Activated naive CD8-positive, alpha-beta T cell treated with anti-CD3 and anti-CD28 coated beads, Interleukin-2, amount 50 U/mL, for 16 hours (primary cell): ENCODE measurements around the gene SIL1.
"Not testable (repeated sequence)": the region's sequence is repeated elsewhere in the genome, so short reads cannot be mapped to it uniquely, and the experiment has no call there.

Experiments
- DNase-seq: peaks from one replicate; pipeline ENCODE4 v3.0.0-alpha.2; 2020; ENCODE audit warnings: low read depth, low spot score

The SIL1 gene

GRCh38 chr5:139037732-139038131 is 160.4 kb downstream of the SIL1 start:
- no peak for DNase-seq

- not testable (repeated sequence) for DNase-seq
Observed at GRCh38 chr5:139036332-139036731, 161.8 kb downstream of the SIL1 start.

GRCh38 chr5:139027150-139027549 is 171.0 kb downstream of the SIL1 start:
- DNase-seq = no peak

- DNase-seq = no peak
Observed at GRCh38 chr5:139025651-139026050, 172.5 kb downstream of the SIL1 start.

- no peak for DNase-seq
Observed at GRCh38 chr5:139023286-139023685, 174.9 kb downstream of the SIL1 start.

- DNase-seq = no peak
Observed at GRCh38 chr5:139022528-139022927, 175.6 kb downstream of the SIL1 start.

GRCh38 chr5:139021346-139021745 is 176.8 kb downstream of the SIL1 start:
- no peak for DNase-seq

- DNase-seq = no peak
Observed at GRCh38 chr5:139019880-139020279, 178.3 kb downstream of the SIL1 start.

- no peak for DNase-seq
Observed at GRCh38 chr5:139019211-139019610, 179.0 kb downstream of the SIL1 start.

- DNase-seq = no peak
Observed at GRCh38 chr5:139017624-139018023, 180.5 kb downstream of the SIL1 start.

GRCh38 chr5:139016186-139016585 is 182.0 kb downstream of the SIL1 start:
- DNase-seq = no peak

- no peak for DNase-seq
Observed at GRCh38 chr5:139014726-139015125, 183.4 kb downstream of the SIL1 start.

- DNase-seq = no peak
Observed at GRCh38 chr5:139012176-139012575, 186.0 kb downstream of the SIL1 start.

GRCh38 chr5:139011156-139011555 is 187.0 kb downstream of the SIL1 start:
- not testable (repeated sequence) for DNase-seq

GRCh38 chr5:139004374-139005307 is 193.5 kb downstream of the SIL1 start:
- no peak for DNase-seq

GRCh38 chr5:138999674-139000073 is 198.5 kb downstream of the SIL1 start:
- no peak for DNase-seq

GRCh38 chr5:138998521-138998920 is 199.6 kb downstream of the SIL1 start:
- no peak for DNase-seq

- DNase-seq = no peak
Observed at GRCh38 chr5:138996120-138996519, 202.0 kb downstream of the SIL1 start.

GRCh38 chr5:138990986-138991590 is 207.1 kb downstream of the SIL1 start:
- DNase-seq = no peak

GRCh38 chr5:138989720-138990119 is 208.4 kb downstream of the SIL1 start:
- DNase-seq = no peak

- no peak for DNase-seq
Observed at GRCh38 chr5:138986186-138986800, 211.9 kb downstream of the SIL1 start.

GRCh38 chr5:138985683-138986082 is 212.5 kb downstream of the SIL1 start:
- DNase-seq = no peak

- no peak for DNase-seq
Observed at GRCh38 chr5:138985256-138985655, 212.9 kb downstream of the SIL1 start.
